DMS79 (cell line): ENCODE data around the gene ZBTB7C.

Source experiments
- DNase-seq: peaks from one replicate; lab custom pipeline; 2025; lab: John Stamatoyannopoulos, UW

Gene ZBTB7C

DNA sequence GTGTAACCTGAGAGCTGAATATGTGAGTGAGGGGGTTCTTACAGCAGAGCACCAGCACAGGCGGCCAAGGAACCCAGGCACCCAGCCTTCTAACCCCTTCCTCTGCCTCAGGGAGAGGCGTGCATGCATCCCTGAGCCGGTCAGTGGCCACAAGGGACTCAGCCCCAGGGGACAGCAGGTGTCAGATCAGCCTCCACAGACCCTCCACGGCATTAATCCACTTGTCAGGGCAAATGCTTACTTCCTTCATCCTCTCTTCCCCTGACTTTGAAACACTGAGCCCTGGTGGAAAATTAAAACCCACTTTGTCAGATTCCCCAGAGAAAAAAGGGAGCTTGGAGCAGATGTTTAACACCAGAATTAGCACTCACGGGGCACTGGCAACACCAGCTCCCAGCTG lies 418.2 kb downstream of the ZBTB7C start:
- no peak for DNase-seq

DNA sequence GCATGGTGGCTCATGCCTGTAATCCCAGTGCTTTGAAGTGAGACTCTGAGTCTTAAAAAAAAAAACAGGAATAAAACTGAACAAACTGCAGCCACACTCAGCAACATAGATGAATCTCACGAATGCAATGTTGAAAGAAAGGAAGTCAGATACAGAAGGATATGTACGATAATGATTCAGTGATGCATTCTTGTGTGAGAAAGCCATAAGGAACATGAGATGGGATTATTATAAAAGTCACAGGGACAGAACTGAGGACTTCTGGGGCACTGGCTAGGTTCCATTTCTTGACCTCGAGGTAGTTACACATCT lies 421.8 kb downstream of the ZBTB7C start:
- no peak for DNase-seq

DNA sequence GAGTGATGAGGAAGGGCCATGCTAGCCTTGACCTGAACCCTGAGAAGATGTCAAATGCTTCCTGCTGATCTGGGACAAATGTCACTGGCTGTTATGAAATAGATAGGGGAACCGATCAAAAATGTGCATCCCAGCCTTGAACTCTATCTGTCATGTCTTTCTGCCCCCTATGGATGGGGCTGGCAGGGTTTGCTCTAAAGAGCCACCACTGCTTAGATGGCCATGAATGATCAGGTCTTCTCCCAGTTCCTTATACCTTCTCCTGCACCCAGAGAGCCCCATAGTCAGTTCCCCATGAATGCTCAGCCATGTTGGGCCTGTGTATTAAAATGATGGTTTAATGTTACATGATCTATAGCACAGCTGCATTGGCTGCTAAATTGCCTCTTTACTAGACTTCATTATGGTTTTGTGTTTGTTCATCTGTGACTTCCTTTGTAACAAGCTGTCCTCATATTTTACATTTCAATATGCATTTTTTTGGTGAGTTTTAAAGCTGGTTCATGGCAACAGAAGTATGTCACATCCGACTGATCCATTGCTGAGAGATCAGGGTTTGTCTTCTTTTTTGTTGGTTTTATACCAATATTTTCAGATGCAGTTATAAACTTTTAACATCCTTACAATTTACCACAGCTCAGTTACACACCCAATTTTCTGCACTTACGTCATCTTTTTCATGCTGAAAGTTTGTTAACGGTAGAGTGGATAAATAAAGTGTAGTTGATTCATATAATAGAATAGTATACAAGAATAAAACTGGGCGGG lies 422.4 kb downstream of the ZBTB7C start:
- DNase-seq, result no peak

DNA sequence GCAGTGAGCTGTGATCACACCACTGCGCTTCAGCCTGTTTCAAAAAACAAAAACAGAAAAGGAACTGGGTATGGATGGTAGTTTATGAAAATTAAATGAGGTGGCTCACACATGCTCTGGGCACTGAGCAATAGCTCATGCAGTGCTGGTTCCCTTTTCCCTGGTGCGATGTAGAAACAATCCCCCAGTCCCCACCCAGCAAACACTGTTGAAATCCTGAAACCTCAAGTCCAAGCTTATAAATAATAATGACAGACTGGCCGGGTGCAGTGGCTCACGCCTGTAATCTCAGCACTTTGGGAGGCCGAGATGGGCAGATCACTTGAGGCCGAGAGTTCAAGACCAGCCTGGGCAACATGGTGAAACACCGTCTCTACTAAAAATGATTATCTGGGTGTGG lies 423.3 kb downstream of the ZBTB7C start:
- DNase-seq, result no peak

DNA sequence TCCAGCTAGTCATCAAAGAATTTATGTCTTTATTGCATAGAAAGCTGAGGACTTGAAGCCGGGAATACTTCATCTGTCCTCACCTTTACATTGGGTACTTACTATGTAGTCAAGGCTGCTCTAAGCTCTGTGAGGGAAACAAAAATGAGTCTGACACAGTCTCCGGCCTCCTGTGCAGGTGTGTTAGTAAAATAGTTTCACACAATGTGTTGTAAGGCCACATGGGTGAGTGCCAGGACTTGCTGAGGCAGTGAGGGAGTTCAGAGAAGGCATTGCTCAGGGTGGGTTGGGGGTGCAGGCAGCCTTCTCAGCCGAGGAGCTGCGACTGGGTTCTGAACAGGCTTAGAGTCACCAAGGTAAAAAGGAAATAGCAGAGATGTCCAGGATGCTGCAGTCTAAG lies 424.2 kb downstream of the ZBTB7C start:
- DNase-seq, result no peak

DNA sequence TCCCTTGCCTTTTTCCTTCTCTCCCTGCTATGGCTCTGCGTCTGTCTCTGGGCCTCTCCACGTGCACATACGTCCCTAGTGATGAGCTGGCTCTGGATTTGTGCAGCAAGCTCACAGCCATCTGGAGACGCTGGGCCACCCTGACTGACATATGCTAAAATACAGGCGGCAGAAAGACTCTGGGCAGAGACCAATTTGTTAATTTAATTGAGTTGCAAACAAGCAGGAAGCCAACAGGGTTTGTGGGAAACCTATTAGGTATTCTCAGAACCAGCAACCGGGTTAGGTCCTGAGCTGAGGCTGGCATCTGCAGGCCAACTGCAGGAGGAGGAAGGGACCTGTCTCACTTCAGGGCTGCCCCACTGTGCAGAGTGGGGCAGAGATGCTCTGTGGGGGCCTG lies 425.2 kb downstream of the ZBTB7C start:
- DNase-seq, result no peak

DNA sequence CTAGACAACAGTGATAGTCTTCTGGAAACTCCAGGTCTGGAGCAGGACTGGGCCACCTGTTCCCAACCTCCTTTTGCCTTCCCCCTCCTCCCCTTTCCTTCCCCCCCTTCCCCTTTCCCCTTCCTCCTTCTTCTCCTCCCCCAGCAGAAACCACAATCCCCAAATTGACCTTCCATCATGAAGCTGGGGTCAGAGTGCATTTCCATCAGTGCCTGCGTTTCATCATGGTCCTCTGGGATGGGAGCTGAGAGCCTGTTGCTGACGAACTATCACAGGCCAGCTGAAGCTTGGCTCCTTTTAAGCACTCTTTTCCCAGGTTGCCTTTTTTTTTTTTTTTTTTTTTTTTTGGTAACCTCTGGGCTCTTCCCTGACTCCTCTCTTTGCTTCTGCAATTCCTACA lies 426.1 kb downstream of the ZBTB7C start:
- DNase-seq, result no peak

DNA sequence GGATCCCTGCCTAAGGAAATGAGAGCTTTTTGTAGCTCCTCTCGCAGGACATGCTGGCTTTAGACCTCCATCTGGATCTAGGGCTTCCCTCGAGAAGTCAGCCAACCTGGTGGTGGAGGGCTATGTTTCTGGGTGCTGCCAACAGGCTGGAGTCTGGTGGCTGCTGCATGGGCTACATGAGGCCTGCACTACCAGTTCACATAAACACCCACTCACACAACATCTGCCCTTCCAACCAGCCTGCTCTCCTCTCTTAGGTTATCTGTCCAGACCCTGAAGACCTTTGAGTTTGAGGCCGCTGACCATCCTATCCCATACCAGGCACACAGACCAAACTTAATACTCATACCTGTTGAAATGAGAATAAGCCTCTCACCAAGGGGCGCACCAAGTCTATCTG lies 427.4 kb downstream of the ZBTB7C start:
- no peak for DNase-seq

DNA sequence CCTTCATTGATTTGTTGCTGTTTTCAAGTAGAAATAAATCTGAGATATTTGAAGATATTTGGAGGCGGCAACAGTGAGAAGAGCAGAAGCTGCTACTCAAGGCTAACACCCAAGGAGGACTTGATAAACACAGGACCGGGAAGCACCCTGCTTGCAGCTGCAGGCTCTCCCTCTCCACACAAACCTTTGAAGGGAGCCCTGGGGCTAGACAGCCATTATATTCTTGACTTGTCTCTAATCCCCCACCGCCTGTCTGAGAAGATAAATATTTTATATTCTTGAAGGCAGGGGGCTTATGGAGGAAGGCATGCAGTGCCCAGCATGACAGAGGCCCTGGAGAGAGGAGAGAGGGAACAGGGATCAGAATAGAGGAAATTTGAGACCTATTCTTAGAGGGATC lies 427.9 kb downstream of the ZBTB7C start:
- DNase-seq, result no peak

DNA sequence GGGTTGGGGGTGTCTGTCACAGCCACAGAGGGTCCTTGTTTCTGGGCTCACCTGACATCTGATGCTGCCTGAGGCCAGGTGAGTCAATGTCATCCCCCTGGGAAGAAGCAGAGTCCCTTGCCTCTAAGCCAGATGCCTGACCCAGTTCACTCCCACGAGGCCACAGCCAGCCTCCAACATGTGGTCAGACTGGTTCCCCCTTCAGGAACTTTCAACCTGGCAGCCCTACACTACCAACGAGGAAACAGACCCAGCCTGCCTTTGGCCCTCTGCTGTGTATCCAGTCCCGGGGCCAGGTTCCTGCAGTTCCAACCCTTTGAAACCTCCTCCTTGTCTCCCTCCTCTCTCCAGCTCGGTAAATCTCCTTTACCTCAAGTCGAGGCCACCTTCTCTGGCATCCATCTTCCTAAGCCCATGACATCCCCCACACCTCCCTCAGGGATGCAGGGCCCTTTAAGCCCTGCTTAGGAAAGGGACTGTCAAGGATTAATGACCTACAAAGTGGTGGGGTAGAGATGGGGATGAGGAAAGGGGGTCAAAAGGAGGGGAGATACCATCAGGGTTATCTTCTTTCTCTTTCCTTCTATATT lies 429.5 kb downstream of the ZBTB7C start:
- no peak for DNase-seq

DNA sequence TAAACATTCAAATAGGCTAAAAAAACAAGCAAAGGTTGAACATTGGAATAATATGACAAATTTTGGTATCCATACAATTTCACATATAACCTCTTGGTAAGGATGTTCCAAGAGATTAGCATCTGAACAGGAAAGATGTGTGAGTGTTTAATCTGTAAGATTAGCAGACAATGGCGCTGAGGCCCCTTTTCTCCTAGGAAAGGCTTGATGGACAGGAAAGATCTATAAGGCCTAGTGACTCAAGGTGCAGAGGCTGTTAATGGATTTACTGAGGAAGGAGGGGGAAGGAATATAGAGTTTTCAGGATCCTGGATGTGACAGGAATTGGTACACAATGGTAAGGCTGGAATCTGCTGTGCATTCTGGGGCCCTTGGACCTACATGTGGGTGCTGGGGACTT lies 430.6 kb downstream of the ZBTB7C start:
- DNase-seq, result no peak

DNA sequence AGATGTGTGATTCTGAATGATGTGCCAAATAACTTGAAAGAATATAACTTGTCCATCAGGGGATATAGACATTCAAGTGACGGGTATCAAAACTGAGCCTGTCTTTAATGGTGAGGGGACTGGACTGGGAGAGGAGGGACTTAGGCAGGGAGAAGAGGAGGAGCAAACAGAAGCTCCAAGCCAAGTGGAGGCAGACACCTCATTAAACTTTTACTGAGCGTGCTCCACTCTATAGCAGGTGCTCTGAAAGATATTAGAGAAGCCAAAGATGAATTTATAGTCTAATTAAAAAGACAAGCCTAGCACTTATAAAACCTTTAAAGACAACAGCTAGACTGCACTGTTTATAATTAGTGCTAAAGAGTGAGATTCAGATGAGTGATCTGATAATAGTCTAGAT lies 431.0 kb downstream of the ZBTB7C start:
- no peak for DNase-seq
